Endothelial cell of umbilical vein (primary cell): ENCODE results near the gene MED12L. TPM values are rescaled to one million over a fixed set of nuclear protein-coding genes. Genes with fewer than 3 reads are reported as not detected.

ENCODE experiments used
- BruUV-seq: library from RNA; stranded (reverse); fragments of 400-500 nt; replicated peaks from 2 replicates; lab custom pipeline; 2021; lab: Mats Ljungman, UMichigan
- CTCF ChIA-PET: fragments of 300-600, 350-600 bp; sonication (Branson Sonifier 250); formaldehyde crosslinking; loops from one replicate; lab custom pipeline; 2021; ENCODE audit warnings: antibody characterized with exemption, inconsistent platforms; lab: Charles Lee
- POLR2A ChIA-PET: fragments of 300-600, 350-600 bp; sonication (Branson Sonifier 250); formaldehyde crosslinking; loops from one replicate; lab custom pipeline; 2021; ENCODE audit warnings: antibody characterized with exemption, inconsistent platforms; lab: Charles Lee
- DNase-seq: peaks from one replicate; pipeline ENCODE4 v3.0.0-alpha.2; 2011; ENCODE audit warnings: low read depth, low spot score
- FAIRE-seq: peaks from 2 replicates; lab custom pipeline; 2011; peaks lifted over from hg19 to GRCh38; lab: Jason Lieb, UNC
- H2AFZ ChIP-seq: 2 replicates; pipeline ENCODE4 v1.6.0; 2012; ENCODE audit warnings: low read depth, low read length, control low read depth, inconsistent platforms
- H3K27ac ChIP-seq: 2 replicates; pipeline ENCODE4 v1.5.1; 2011; ENCODE audit warnings: low read depth, mild to moderate bottlenecking, control low read depth, low read length, moderate library complexity; ENCODE audit not compliant: insufficient read depth
- H3K27me3 ChIP-seq, 2 experiments: 2 replicates each; pipeline versions ENCODE4 v1.6.0 to v1.6.1; 2011; ENCODE audit warnings: low read length in 2 of 2, mixed read lengths in 1 of 2; ENCODE audit not compliant: control insufficient read depth in 2 of 2, insufficient read depth in 2 of 2
- H3K36me3 ChIP-seq, 2 experiments: 2 replicates in 1 of 2; 3 replicates in 1 of 2; pipeline ENCODE4 v1.5.1; 2011; ENCODE audit warnings: low read length in 2 of 2, mild to moderate bottlenecking in 1 of 2, moderate library complexity in 1 of 2; ENCODE audit not compliant: control insufficient read depth in 2 of 2, insufficient read depth in 2 of 2; ENCODE audit errors: extremely low read depth in 1 of 2
- H3K4me1 ChIP-seq: 3 replicates; pipeline ENCODE4 v1.5.1; 2011; ENCODE audit warnings: mild to moderate bottlenecking, low read length; ENCODE audit not compliant: control insufficient read depth, insufficient read depth; ENCODE audit errors: extremely low read depth
- H3K4me2 ChIP-seq: 2 replicates; pipeline ENCODE4 v1.6.1; 2011; ENCODE audit warnings: low read length, control low read depth, mixed read lengths; ENCODE audit not compliant: insufficient read depth
- H3K4me3 ChIP-seq, 3 experiments: fragments of 200-600 bp in 1 of 3; sonication (generic), shearing (Covaris generic) in 1 of 3; replicated peaks in 1 of 3; 2 replicates each; pipeline ENCODE4 v1.5.1; 2011 to 2016; ENCODE audit warnings: control low read depth in 3 of 3, low read length in 3 of 3, mild to moderate bottlenecking in 2 of 3, inconsistent platforms in 1 of 3, low read depth in 1 of 3, moderate library complexity in 1 of 3; ENCODE audit not compliant: insufficient read depth in 1 of 3
- H3K79me2 ChIP-seq: 2 replicates; pipeline ENCODE4 v1.6.0; 2012; ENCODE audit warnings: low read length, inconsistent platforms; ENCODE audit not compliant: control insufficient read depth, insufficient read depth
- H3K9ac ChIP-seq: replicated peaks from 2 replicates; pipeline ENCODE3; 2011; ENCODE audit warnings: low read length, control low read depth; ENCODE audit not compliant: insufficient read depth; ENCODE audit errors: extremely low read depth
- H3K9me1 ChIP-seq: replicated peaks from 3 replicates; pipeline ENCODE4 v1.6.0; 2011; ENCODE audit warnings: mild to moderate bottlenecking, low read length; ENCODE audit not compliant: control insufficient read depth, insufficient read depth; ENCODE audit errors: extremely low read depth
- H3K9me3 ChIP-seq: replicated peaks from 2 replicates; pipeline ENCODE4 v1.5.1; 2012; ENCODE audit warnings: low read length, inconsistent platforms; ENCODE audit not compliant: control insufficient read depth, insufficient read depth
- H4K20me1 ChIP-seq: replicated peaks from 2 replicates; pipeline ENCODE3; 2011; ENCODE audit warnings: mild to moderate bottlenecking, low read length; ENCODE audit not compliant: control insufficient read depth, insufficient read depth; ENCODE audit errors: extremely low read depth
- EZH2 ChIP-seq: IDR thresholded peaks from 2 replicates; pipeline ENCODE4 v1.6.1; 2012; ENCODE audit warnings: borderline replicate concordance, low read depth, mild to moderate bottlenecking, moderate library complexity, low read length, inconsistent platforms; ENCODE audit not compliant: severe bottlenecking
- FOS ChIP-seq: IDR thresholded peaks from 2 replicates; pipeline ENCODE4 v1.6.1; 2011; ENCODE audit warnings: mild to moderate bottlenecking, low read length, moderate library complexity, borderline replicate concordance; ENCODE audit not compliant: insufficient read depth
- GATA2 ChIP-seq: IDR thresholded peaks from 2 replicates; pipeline ENCODE4 v1.7.0; 2011; ENCODE audit warnings: low read depth, mild to moderate bottlenecking, moderate library complexity, mixed read lengths, low read length; ENCODE audit not compliant: insufficient read length, insufficient read depth
- JUN ChIP-seq: IDR thresholded peaks from 2 replicates; pipeline ENCODE4 v1.6.1; 2011; ENCODE audit warnings: borderline replicate concordance, low read depth; ENCODE audit not compliant: insufficient read length, insufficient read depth
- MYC ChIP-seq: IDR thresholded peaks from one replicate; pipeline ENCODE4 v1.6.1; 2011; ENCODE audit warnings: mild to moderate bottlenecking, low read depth, low read length
- POLR2A ChIP-seq: IDR thresholded peaks from 2 replicates; pipeline ENCODE4 v1.6.1; 2012; ENCODE audit warnings: low read depth, mild to moderate bottlenecking, control low read depth, low read length
- POLR2AphosphoS5 ChIP-seq: IDR thresholded peaks from 2 replicates; pipeline ENCODE4 v1.6.1; 2012; ENCODE audit warnings: low read depth, mild to moderate bottlenecking, control low read depth, low read length, moderate library complexity; ENCODE audit not compliant: insufficient read depth
- dilution Hi-C: fragments of 300-500 bp; cut with MboI; formaldehyde crosslinking; loops from one replicate; pipeline ENCODE4 v1.15.0; 2019; ENCODE audit warnings: low sequenced_read_pairs; ENCODE audit not compliant: extremely low pct_ligation_motif_present
- intact Hi-C: fragments of 100-400 bp; cut with micrococcal nuclease; formaldehyde crosslinking; loops from one replicate; pipeline ENCODE4 v1.10.0; 2022
- polyA plus RNA-seq, 4 experiments: library from polyadenylated mRNA; depleted of rRNA in 3 of 4; stranded (reverse) in 3 of 4; unstranded in 1 of 4; fragments of >200 nt; gene quantifications; 2 replicates each; pipeline versions ENCODE4 v1.2.1 to v1.2.3, GENCODE V29; 2011 to 2012; ENCODE audit warnings: missing spikeins in 1 of 4
- total RNA-seq: library from RNA; stranded (reverse); gene quantifications from 2 replicates; pipeline ENCODE4 v1.2.3, GENCODE V29; 2021
- TF ChIP-seq, protein P1 (sequence below), 2 donors: IDR thresholded peaks; 1 replicate in 1 of 2; 2 replicates in 1 of 2; pipeline ENCODE4 v1.5.1; 2011; ENCODE audit warnings: low read length in 2 of 2, mild to moderate bottlenecking in 2 of 2, moderate library complexity in 2 of 2, control low read depth in 1 of 2, inconsistent platforms in 1 of 2, low read depth in 1 of 2; ENCODE audit not compliant: insufficient read depth in 1 of 2; ENCODE audit errors: extremely low read depth in 1 of 2
- TF ChIP-seq, protein P2 (sequence below): IDR thresholded peaks from 2 replicates; pipeline ENCODE4 v1.6.1; 2011; ENCODE audit not compliant: insufficient read depth, insufficient read length

MED12L gene
- total and polyA plus RNA-seq, 2 donors (not counting 3 experiments of a cell fraction or from before 2014, with no cell fraction given) = 0.03 to 0.27 TPM

DNA sequence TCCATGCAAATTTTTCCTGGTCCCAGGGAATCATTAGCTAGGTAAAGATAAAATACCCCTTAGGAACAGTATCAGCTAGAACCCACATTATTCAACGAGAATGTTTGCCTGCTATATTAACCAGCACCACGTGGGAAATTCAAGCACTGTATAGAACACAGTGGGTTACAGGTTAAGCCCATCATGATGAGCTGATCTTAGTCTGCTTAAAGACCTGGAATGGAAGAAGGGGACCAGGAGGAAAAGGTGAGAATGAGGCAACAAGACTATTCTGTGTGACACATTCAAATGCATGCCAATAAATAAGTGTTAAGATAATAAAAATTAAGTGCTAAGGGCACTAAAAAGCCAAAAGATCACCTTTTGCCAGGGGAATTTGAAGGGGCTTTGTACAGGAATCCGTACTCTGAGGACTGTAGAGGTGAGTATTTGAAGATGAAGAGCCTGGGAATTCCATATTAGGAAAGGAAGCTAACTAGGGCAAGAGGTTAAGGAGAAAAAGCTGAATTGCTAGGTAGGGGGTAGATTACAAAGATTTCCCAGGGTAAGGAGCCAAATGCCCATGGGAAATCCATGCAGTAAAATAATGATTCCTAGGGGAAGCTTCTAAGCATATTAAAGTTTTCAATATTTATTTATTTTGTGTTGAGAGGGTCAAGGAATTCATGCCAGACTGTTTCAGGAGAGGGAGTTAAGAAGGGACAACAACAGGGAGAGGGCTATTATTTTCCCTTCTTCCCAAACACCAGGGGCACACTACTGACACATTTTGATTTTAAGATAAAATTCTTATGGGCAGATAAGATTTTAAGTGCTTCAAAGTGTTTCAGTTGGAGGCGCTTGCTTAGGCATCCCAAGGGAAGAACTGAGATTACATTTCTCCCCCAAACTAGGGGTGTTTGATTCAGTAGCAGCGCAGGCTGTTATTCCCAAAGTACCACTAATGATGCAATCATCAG lies 2.3 kb upstream of the MED12L start:
- no peak overlapping the region for H3K4me2 ChIP-seq
- no peaks in the 10 kb centered on the region for H3K36me3 ChIP-seq
- H3K9ac ChIP-seq = no peak overlapping the region
- DNase-seq (no peak), FAIRE-seq (no peak)
- H3K79me2 ChIP-seq = no peaks in the 10 kb centered on the region
- no peak for TF ChIP-seq GATA2
- TF ChIP-seq, protein P1, sequence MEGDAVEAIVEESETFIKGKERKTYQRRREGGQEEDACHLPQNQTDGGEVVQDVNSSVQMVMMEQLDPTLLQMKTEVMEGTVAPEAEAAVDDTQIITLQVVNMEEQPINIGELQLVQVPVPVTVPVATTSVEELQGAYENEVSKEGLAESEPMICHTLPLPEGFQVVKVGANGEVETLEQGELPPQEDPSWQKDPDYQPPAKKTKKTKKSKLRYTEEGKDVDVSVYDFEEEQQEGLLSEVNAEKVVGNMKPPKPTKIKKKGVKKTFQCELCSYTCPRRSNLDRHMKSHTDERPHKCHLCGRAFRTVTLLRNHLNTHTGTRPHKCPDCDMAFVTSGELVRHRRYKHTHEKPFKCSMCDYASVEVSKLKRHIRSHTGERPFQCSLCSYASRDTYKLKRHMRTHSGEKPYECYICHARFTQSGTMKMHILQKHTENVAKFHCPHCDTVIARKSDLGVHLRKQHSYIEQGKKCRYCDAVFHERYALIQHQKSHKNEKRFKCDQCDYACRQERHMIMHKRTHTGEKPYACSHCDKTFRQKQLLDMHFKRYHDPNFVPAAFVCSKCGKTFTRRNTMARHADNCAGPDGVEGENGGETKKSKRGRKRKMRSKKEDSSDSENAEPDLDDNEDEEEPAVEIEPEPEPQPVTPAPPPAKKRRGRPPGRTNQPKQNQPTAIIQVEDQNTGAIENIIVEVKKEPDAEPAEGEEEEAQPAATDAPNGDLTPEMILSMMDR (IDR thresholded peaks at IDR 0.05; ENCODE audit: extremely low read depth in 1 of 2, insufficient read depth in 1 of 2, low read depth in 1 of 2, low read length in 2 of 2) = no peak
- TF ChIP-seq, protein P2, sequence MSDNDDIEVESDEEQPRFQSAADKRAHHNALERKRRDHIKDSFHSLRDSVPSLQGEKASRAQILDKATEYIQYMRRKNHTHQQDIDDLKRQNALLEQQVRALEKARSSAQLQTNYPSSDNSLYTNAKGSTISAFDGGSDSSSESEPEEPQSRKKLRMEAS = no peak
- TF ChIP-seq FOS = no peak
- no peak for TF ChIP-seq EZH2
- no peak for TF ChIP-seq POLR2A
- no peak for TF ChIP-seq JUN
- TF ChIP-seq POLR2AphosphoS5 = no peak
- no peak for TF ChIP-seq MYC
- H3K27me3 ChIP-seq = peaks cover 25 to 31% of the 10 kb centered on the region in 2 experiments
- intact Hi-C loops = no loop called here
- H4K20me1 ChIP-seq = no peaks in the 10 kb centered on the region
- dilution Hi-C loops = no loop called here
- H3K4me3 ChIP-seq = no peak overlapping the region
- CTCF ChIA-PET = interaction anchor here (0.9 to 2.5 kb wide), 3 partner anchors 9 to 16 kb away, joined by 3 to 10 read pairs (median 3); no protein-coding TSS in a partner anchor
- H3K9me1 ChIP-seq = no peaks in the 10 kb centered on the region
- H3K4me1 ChIP-seq = no peaks in the 10 kb centered on the region
- H3K9me3 ChIP-seq = no peaks in the 10 kb centered on the region
- no peak overlapping the region for H3K27ac ChIP-seq
- H2AFZ ChIP-seq = no peak overlapping the region
- POLR2A ChIA-PET = no interaction called here
- BruUV-seq = no TSS peak
